Activated T-cell treated with anti-CD3 and anti-CD28 coated beads for 24 hours (primary cell): Measurements from ENCODE around the gene ZNF689.
"Not testable (repeated sequence)": the region's sequence is repeated elsewhere in the genome, so short reads cannot be mapped to it uniquely, and the experiment has no call there.

Experiments used
- DNase-seq: peaks from one replicate; pipeline ENCODE4 v3.0.0-alpha.2; 2020; ENCODE audit warnings: low read depth

The ZNF689 gene

GRCh38 chr16:30600215-30600614 is 10.0 kb downstream of the ZNF689 start:
- no peak for DNase-seq

GRCh38 chr16:30592871-30593270 is 17.3 kb downstream of the ZNF689 start:
- DNase-seq, result no peak

GRCh38 chr16:30590869-30591268 is 19.3 kb downstream of the ZNF689 start:
- DNase-seq, result not testable (repeated sequence)

GRCh38 chr16:30589582-30589981 is 20.6 kb downstream of the ZNF689 start:
- not testable (repeated sequence) for DNase-seq

- DNase-seq, result no peak
Measured at GRCh38 chr16:30588651-30589050, 21.5 kb downstream of the ZNF689 start.

GRCh38 chr16:30585400-30586191 is 24.6 kb downstream of the ZNF689 start, which contains the start of gene ZNF785:
ZNF785 (minus strand) TSS chr16:30585697; CDS start chr16:30585611, 86 bp downstream.
- peak; percentile 91 for DNase-seq

- no peak for DNase-seq
Measured at GRCh38 chr16:30585022-30585399, 25.2 kb downstream of the ZNF689 start.

GRCh38 chr16:30582611-30583340 is 27.4 kb downstream of the ZNF689 start:
- no peak for DNase-seq

- no peak for DNase-seq
Measured at GRCh38 chr16:30581457-30581856, 28.7 kb downstream of the ZNF689 start.

GRCh38 chr16:30574678-30575077 is 35.5 kb downstream of the ZNF689 start:
- DNase-seq, result no peak

- peak; percentile 92 for DNase-seq
Measured at GRCh38 chr16:30571445-30572322, 38.5 kb downstream of the ZNF689 start, which contains the start of gene ZNF688. ZNF688 (minus strand) TSS chr16:30571714; CDS start chr16:30571629, 85 bp downstream.

GRCh38 chr16:30570636-30571444 is 39.3 kb downstream of the ZNF689 start:
- DNase-seq, result no peak

- DNase-seq, result no peak
Measured at GRCh38 chr16:30569746-30570635, 40.2 kb downstream of the ZNF689 start.

GRCh38 chr16:30569281-30569680 is 40.9 kb downstream of the ZNF689 start:
- no peak for DNase-seq

GRCh38 chr16:30567991-30568638 is 42.1 kb downstream of the ZNF689 start:
- no peak for DNase-seq

GRCh38 chr16:30567160-30567990 is 42.8 kb downstream of the ZNF689 start:
- DNase-seq, result peak; percentile 54

- DNase-seq, result no peak
Measured at GRCh38 chr16:30566531-30566930, 43.7 kb downstream of the ZNF689 start.

GRCh38 chr16:30565984-30566383 is 44.2 kb downstream of the ZNF689 start:
- DNase-seq, result no peak

- DNase-seq, result no peak
Measured at GRCh38 chr16:30565526-30565925, 44.7 kb downstream of the ZNF689 start.
